Iris pigment epithelial cell (primary cell): ENCODE data around the gene CFAP97D2.
A peak's percentile ranks its signal among the peaks of the same experiment; 100 is the strongest.
"Not testable (repeated sequence)": the region's sequence is repeated elsewhere in the genome, so short reads cannot be mapped to it uniquely, and the experiment has no call there.

Experiments used
- DNase-seq: peaks from one replicate; pipeline ENCODE4 v3.0.0-alpha.2; 2011; ENCODE audit warnings: low read depth

Gene CFAP97D2

GRCh38 chr13:114236227-114236626, 57.2 kb downstream of the CFAP97D2 start:
- no peak for DNase-seq

- DNase-seq, result no peak
Observed at GRCh38 chr13:114237415-114238112, 58.5 kb downstream of the CFAP97D2 start.

- DNase-seq, result no peak
Observed at GRCh38 chr13:114241918-114242317, 62.9 kb downstream of the CFAP97D2 start.

GRCh38 chr13:114243971-114244370, 64.9 kb downstream of the CFAP97D2 start:
- DNase-seq, result no peak

GRCh38 chr13:114244637-114245036, 65.6 kb downstream of the CFAP97D2 start:
- DNase-seq, result no peak

GRCh38 chr13:114248011-114248410, 69.0 kb downstream of the CFAP97D2 start:
- peak; percentile 55 for DNase-seq

GRCh38 chr13:114249077-114249476, 70.0 kb downstream of the CFAP97D2 start:
- DNase-seq, result no peak

- not testable (repeated sequence) for DNase-seq
Observed at GRCh38 chr13:114251639-114252440, 72.8 kb downstream of the CFAP97D2 start.

- no peak for DNase-seq
Observed at GRCh38 chr13:114256547-114256946, 77.5 kb downstream of the CFAP97D2 start.

- no peak for DNase-seq
Observed at GRCh38 chr13:114257014-114257413, 78.0 kb downstream of the CFAP97D2 start.

GRCh38 chr13:114258589-114258988, 79.5 kb downstream of the CFAP97D2 start:
- DNase-seq, result no peak

- no peak for DNase-seq
Observed at GRCh38 chr13:114259374-114259773, 80.3 kb downstream of the CFAP97D2 start.

GRCh38 chr13:114259974-114260373, 80.9 kb downstream of the CFAP97D2 start:
- DNase-seq, result no peak

- no peak for DNase-seq
Observed at GRCh38 chr13:114260814-114261213, 81.8 kb downstream of the CFAP97D2 start.

GRCh38 chr13:114261328-114261965, 82.4 kb downstream of the CFAP97D2 start:
- DNase-seq, result no peak

- DNase-seq, result no peak
Observed at GRCh38 chr13:114263578-114263977, 84.5 kb downstream of the CFAP97D2 start.

GRCh38 chr13:114264313-114264712, 85.3 kb downstream of the CFAP97D2 start:
- not testable (repeated sequence) for DNase-seq

GRCh38 chr13:114264886-114265611, 86.0 kb downstream of the CFAP97D2 start:
- peak; percentile 76 for DNase-seq

- DNase-seq, result no peak
Observed at GRCh38 chr13:114266241-114266640, 87.2 kb downstream of the CFAP97D2 start.

GRCh38 chr13:114268344-114269280, 89.6 kb downstream of the CFAP97D2 start:
- DNase-seq, result no peak

- no peak for DNase-seq
Observed at GRCh38 chr13:114269281-114269770, 90.3 kb downstream of the CFAP97D2 start.
